MCF 10A (cell line): Measurements from ENCODE around the gene RALGDS. TPM values are rescaled to one million over a fixed set of nuclear protein-coding genes. Genes with fewer than 3 reads are reported as not detected.

ENCODE experiments used
- BruUV-seq: library from RNA; stranded (reverse); fragments of 400-500 nt; replicated peaks from 2 replicates; lab custom pipeline; 2021; lab: Mats Ljungman, UMichigan
- CTCF ChIA-PET: fragments of 300-600 bp; sonication (Branson Sonifier 250); formaldehyde crosslinking; extraction: SDS; loops from one replicate; lab custom pipeline; 2021; ENCODE audit warnings: antibody characterized with exemption, inconsistent platforms; lab: Yijun Ruan, JAX
- POLR2A ChIA-PET: fragments of 300-600, 350-650 bp; sonication (Branson Sonifier 250); formaldehyde crosslinking; extraction: SDS; loops from one replicate; lab custom pipeline; 2020; ENCODE audit warnings: antibody characterized with exemption, inconsistent platforms; lab: Yijun Ruan, JAX
- DNase-seq: peaks from one replicate; pipeline ENCODE4 v3.0.0-alpha.2; 2018; ENCODE audit not compliant: unreplicated experiment
- H3K27ac Mint-ChIP-seq: one replicate; pipeline ENCODE4 v1.8.0; 2022; ENCODE audit warnings: mild to moderate bottlenecking, low read depth, mixed read lengths; ENCODE audit not compliant: unreplicated experiment
- H3K27me3 Mint-ChIP-seq: one replicate; pipeline ENCODE4 v1.8.0; 2022; ENCODE audit warnings: mixed read lengths; ENCODE audit not compliant: insufficient read depth, unreplicated experiment
- H3K36me3 Mint-ChIP-seq: one replicate; pipeline ENCODE4 v1.8.0; 2022; ENCODE audit warnings: mild to moderate bottlenecking, moderate library complexity, mixed read lengths; ENCODE audit not compliant: insufficient read depth, unreplicated experiment
- H3K4me1 Mint-ChIP-seq: one replicate; pipeline ENCODE4 v1.8.0; 2022; ENCODE audit warnings: mixed read lengths; ENCODE audit not compliant: insufficient read depth, unreplicated experiment
- H3K4me3 Mint-ChIP-seq: one replicate; pipeline ENCODE4 v1.8.0; 2022; ENCODE audit warnings: mild to moderate bottlenecking, moderate library complexity, mixed read lengths; ENCODE audit not compliant: unreplicated experiment
- H3K9me3 Mint-ChIP-seq: one replicate; pipeline ENCODE4 v1.8.0; 2022; ENCODE audit warnings: mixed read lengths; ENCODE audit not compliant: unreplicated experiment
- CTCF ChIP-seq: fragments of 200-600 bp; IDR thresholded peaks from one replicate; pipeline ENCODE4 v1.8.0; 2022; ENCODE audit warnings: antibody characterized with exemption, mild to moderate bottlenecking; ENCODE audit not compliant: unreplicated experiment
- intact Hi-C: fragments of 100-400 bp; cut with micrococcal nuclease; formaldehyde crosslinking; loops from 2 replicates; pipeline ENCODE4 v1.14.1; 2022
- total RNA-seq: library from RNA; stranded (reverse); gene quantifications from 2 replicates; pipeline ENCODE4 v1.2.3, GENCODE V29; 2022

Gene RALGDS
- total RNA-seq, 1 experiment from 2014 or later: 14.2 TPM

- no TSS peak for BruUV-seq
Measured at GRCh38 chr9:133117271-133118178, 3.5 kb downstream of the RALGDS start.

GRCh38 chr9:133116346-133117231 lies 4.5 kb downstream of the RALGDS start:
- H3K9me3 Mint-ChIP-seq: no peaks in the 10 kb centered on the region
- peaks cover 17% of the 10 kb centered on the region for H3K4me1 Mint-ChIP-seq
- no peaks in the 10 kb centered on the region for H3K27me3 Mint-ChIP-seq
- H3K27ac Mint-ChIP-seq: no peak overlapping the region
- CTCF ChIA-PET: interaction anchor here (0.5 to 8.6 kb wide), 4 partner anchors 14 to 33 kb away, joined by 3 to 132 read pairs (median 14); no protein-coding TSS in a partner anchor
- BruUV-seq: no TSS peak
- DNase-seq: no peak
- intact Hi-C loops: no loop called here
- POLR2A ChIA-PET: interaction anchor here (1.9 to 3.4 kb wide), 3 partner anchors 18 to 86 kb away, joined by 7 to 21 read pairs (median 9); partner anchors contain the start of gene GTF3C5
- no peak for TF ChIP-seq CTCF
- peaks cover 10% of the 10 kb centered on the region for H3K36me3 Mint-ChIP-seq
- H3K4me3 Mint-ChIP-seq: no peak overlapping the region

More at GRCh38 chr9:133117271-133118178, 3.5 kb downstream of the RALGDS start:
- TF ChIP-seq CTCF: no peak
- ChIA-PET CTCF (interaction anchor here (0.5 to 8.6 kb wide), 6 partner anchors 7 to 335 kb away, joined by 3 to 132 read pairs (median 5); no protein-coding TSS in a partner anchor), POLR2A (interaction anchor here (1.0 to 3.4 kb wide), 4 partner anchors 17 to 87 kb away, joined by 4 to 21 read pairs (median 8); partner anchors contain the start of gene GTF3C5)
- no peak overlapping the region for H3K27ac Mint-ChIP-seq
- no peak overlapping the region for H3K4me3 Mint-ChIP-seq
- peaks cover 20% of the 10 kb centered on the region for H3K4me1 Mint-ChIP-seq
- H3K36me3 Mint-ChIP-seq: peaks cover 14% of the 10 kb centered on the region
- no peak for DNase-seq
- H3K27me3 Mint-ChIP-seq: no peaks in the 10 kb centered on the region
- intact Hi-C loops: no loop called here
- no peaks in the 10 kb centered on the region for H3K9me3 Mint-ChIP-seq

- no peak overlapping the region for H3K4me3 Mint-ChIP-seq
- peaks cover 15% of the 10 kb centered on the region for H3K4me1 Mint-ChIP-seq
- ChIA-PET POLR2A (interaction anchor here (0.9 to 1.2 kb wide), 2 partner anchors 21 to 32 kb away, joined by 4 read pairs; no protein-coding TSS in a partner anchor), CTCF (interaction anchor here (0.6 to 8.6 kb wide), 2 partner anchors 18 to 30 kb away, joined by 4 to 132 read pairs; no protein-coding TSS in a partner anchor)
- TF ChIP-seq CTCF: no peak
- no peak overlapping the region for H3K27ac Mint-ChIP-seq
- H3K9me3 Mint-ChIP-seq: no peaks in the 10 kb centered on the region
- DNase-seq: no peak
- intact Hi-C loops: no loop called here
- no peaks in the 10 kb centered on the region for H3K27me3 Mint-ChIP-seq
- no TSS peak for BruUV-seq
- H3K36me3 Mint-ChIP-seq: peaks cover 8% of the 10 kb centered on the region
Measured at GRCh38 chr9:133115604-133116345, 5.3 kb downstream of the RALGDS start.
